ENCODE data around the gene TMEM125.

Gene TMEM125

GRCh38 chr1:43311521-43311920, 41.7 kb downstream of the TMEM125 start:
- no peak for DNase-seq (ENCODE audit: low read depth in 2 of 2)

DNA sequence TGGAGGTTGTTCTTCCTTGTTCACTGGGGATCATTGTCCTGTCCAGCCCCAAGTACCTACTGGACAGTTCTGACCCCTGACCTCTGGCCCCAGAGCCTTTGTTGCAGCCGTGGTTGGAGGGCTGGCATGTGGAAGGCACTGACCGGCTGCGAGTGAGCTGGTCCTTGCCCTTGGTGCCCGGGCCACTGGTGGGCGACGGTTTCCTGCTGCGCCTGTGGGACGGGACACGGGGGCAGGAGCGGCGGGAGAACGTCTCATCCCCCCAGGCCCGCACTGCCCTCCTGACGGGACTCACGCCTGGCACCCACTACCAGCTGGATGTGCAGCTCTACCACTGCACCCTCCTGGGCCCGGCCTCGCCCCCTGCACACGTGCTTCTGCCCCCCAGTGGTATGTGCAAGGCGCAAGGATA, 42.4 kb downstream of the TMEM125 start:
- no peak for DNase-seq (ENCODE audit: low read depth in 2 of 2)

DNA sequence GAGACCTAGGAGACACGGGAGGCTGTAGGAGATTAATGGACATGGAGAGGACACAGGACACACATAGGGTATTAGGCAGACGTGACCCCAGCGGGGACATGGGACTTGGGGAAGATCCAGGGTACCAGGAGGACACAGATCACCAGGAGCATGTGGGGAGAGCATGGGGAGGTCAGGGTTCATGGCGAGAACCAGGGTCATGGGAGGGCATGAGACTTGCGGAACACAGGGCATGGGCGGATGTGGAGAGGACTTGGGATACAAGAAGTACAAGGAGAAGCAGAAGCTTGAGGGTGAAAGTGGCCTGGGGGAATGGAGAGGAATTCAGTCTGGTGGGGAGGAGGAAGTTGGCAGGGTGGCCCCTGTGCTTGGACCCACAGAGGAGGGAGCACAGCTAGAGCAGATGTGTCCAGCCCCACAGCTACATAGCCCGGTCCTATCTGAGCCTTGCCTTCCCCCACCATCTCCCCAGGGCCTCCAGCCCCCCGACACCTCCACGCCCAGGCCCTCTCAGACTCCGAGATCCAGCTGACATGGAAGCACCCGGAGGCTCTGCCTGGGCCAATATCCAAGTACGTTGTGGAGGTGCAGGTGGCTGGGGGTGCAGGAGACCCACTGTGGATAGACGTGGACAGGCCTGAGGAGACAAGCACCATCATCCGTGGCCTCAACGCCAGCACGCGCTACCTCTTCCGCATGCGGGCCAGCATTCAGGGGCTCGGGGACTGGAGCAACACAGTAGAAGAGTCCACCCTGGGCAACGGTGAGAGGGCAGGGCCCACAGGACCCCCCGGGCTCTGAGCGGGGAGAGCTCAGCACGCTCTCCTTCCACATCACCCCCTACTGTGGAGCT, 43.1 kb downstream of the TMEM125 start:
- no peak for DNase-seq (ENCODE audit: low read depth in 2 of 2)

- DNase-seq (ENCODE audit: low read depth in 2 of 2), result no peak
Measured at GRCh38 chr1:43313771-43314170, 44.0 kb downstream of the TMEM125 start.

DNA sequence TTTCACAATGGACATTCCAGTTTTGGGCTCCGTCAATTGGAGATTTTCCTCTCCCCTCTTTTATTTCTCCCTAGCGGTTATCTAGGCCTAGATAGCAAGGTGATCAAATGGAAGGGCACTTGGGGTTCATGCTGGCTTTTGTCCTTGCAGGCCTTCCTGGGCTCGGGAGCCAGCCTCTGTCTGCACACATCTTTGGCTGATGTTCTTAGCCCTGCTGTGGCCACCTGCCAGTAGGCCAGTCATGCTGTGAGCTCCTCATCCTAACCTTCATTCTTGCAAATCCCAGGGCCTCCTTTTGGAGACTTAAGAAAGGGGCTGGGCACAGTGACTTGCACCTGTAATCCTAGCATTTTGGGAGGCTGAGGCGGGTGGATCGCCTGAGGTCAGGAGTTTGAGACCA, 44.5 kb downstream of the TMEM125 start:
- DNase-seq (ENCODE audit: low read depth in 2 of 2), result no peak

- no peak for DNase-seq (ENCODE audit: low read depth in 2 of 2)
Measured at GRCh38 chr1:43315481-43315880, 45.7 kb downstream of the TMEM125 start.

DNA sequence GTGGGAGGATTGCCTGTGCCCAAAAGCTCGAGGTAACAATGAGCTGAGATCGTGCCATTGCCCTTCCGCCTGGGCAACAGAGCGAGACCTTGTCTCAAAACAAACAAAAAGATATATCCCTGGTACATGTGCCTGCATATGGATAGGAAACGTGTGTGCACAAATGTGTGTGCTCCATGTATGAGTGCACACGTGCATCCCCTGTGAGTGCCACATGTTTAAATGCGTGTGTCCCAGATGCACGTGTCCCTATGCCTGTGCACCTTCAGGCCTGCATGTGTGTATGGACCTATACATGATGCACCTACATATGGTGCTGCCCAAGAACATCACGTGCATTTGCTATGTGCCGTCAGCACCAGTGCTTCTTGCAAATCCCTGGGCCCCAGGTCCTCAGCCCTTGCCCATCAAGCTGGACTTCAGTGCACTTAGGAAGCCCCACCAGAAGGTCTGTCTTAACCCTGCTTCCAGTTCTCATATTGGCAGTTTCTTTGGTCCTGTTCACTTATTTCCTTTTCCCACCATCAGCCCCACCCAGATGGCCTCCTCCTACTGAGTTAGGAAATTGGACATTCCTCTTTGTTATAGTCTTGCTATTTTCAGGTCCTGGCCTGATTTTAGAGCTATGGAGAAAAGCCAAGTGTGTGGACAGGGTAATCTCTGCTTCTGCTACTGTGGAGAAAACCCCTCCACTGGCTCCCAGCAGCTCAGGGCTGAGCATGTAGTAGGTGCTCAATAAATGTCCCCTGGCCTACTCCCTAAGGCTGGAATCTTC, 46.4 kb downstream of the TMEM125 start:
- DNase-seq (ENCODE audit: low read depth in 2 of 2), result no peak

- no peak for DNase-seq (ENCODE audit: low read depth in 2 of 2)
Measured at GRCh38 chr1:43316738-43317520, 47.1 kb downstream of the TMEM125 start.

- no peak for DNase-seq (ENCODE audit: low read depth in 2 of 2)
Measured at GRCh38 chr1:43317817-43318471, 48.2 kb downstream of the TMEM125 start.

GRCh38 chr1:43318831-43319230, 49.0 kb downstream of the TMEM125 start:
- DNase-seq (ENCODE audit: low read depth in 2 of 2), result no peak

GRCh38 chr1:43319288-43319687, 49.5 kb downstream of the TMEM125 start:
- DNase-seq (ENCODE audit: low read depth in 2 of 2), result no peak

- DNase-seq (ENCODE audit: low read depth in 2 of 2), result no peak
Measured at GRCh38 chr1:43319766-43320165, 50.0 kb downstream of the TMEM125 start.

GRCh38 chr1:43321331-43321891, 51.6 kb downstream of the TMEM125 start:
- no peak for DNase-seq (ENCODE audit: low read depth in 2 of 2)

GRCh38 chr1:43322506-43322905, 52.7 kb downstream of the TMEM125 start:
- DNase-seq (ENCODE audit: low read depth in 2 of 2), result no peak

Measured in stimulated activated CD8-positive, alpha-beta memory T cell treated with anti-CD3 and anti-CD28 coated beads, Interleukin-7, amount 100 ng/mL, for 1 hour (primary cell).